ENCODE measurements around the gene TNFRSF25. TPM values are rescaled to one million over a fixed set of nuclear protein-coding genes. Genes with fewer than 3 reads are reported as not detected.

Gene TNFRSF25
- total and polyA plus RNA-seq, 4 donors: 4.9 to 19.8 (median 11.7) TPM

DNA sequence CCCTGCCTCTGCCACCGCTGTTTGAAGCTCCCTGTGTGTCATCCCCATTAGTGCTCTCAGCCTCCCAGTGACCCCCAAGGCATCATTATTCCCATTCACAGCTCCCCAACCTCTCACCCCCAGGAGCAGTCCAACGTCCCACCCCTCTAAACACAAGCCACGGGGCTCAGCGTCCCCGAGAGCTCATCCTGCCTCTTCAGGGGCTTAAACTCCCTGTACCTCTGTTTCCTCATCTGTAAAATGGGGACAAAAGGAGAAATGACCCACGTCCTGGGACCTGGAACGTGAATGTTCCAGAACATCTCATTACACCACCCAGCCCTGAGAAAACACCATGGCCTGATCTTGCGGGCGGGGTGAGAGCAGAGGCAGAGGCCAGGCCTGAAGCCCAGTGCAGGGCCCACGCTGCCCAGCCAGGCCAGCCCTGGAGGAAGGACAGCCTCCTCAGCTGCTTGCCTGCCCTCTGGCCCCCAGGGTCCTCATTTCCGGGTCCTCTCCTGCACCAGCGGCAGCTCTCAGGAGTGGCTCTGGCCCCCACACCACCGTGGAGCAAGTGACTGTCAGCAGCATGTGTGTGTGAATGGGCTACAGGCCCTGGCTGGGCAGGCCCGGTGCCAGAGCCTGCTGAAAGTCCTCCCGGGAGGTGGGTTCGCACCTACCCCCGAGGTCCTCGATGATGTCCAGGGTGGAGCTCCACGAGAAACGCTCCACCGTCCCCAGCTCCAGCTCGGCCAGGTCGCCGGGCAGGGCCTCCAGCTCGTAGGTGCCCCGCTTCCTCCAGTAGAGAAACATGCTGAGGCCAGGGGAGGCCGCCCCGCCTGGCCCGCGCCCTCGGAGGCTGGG, 39.6 kb upstream of the TNFRSF25 start:
- Histone ChIP-seq H3K27me3 (ENCODE audit: control insufficient read depth in 3 of 3, insufficient read depth in 3 of 3, low read length in 2 of 3) (no peaks in the 10 kb centered on the region), H3K4me1 (ENCODE audit: control insufficient read depth in 5 of 5, insufficient read depth in 5 of 5, low read length in 5 of 5) (peaks cover 0 to 15% (median 0%) of the 10 kb centered on the region in 5 donors), H3K4me3 (no peak overlapping the region), H3K9ac (ENCODE audit: insufficient read depth in 1 of 2, low read length in 2 of 2) (no peak overlapping the region), H3K36me3 (ENCODE audit: control insufficient read depth in 4 of 4, insufficient read depth in 4 of 4, low read length in 4 of 4) (no peaks in the 10 kb centered on the region), H3K9me3 (ENCODE audit: control insufficient read depth in 4 of 4, insufficient read depth in 3 of 4, low read length in 3 of 4) (no peaks in the 10 kb centered on the region), H3K27ac (ENCODE audit: low read depth in 1 of 2, low read length in 1 of 2) (no peak overlapping the region)
- ATAC-seq (ENCODE audit: insufficient read depth, low FRiP score): no peak
- TF ChIP-seq CTCF (IDR thresholded peaks at IDR 0.05; ENCODE audit: control extremely low read depth, extremely low read depth): no peak
- no peak for DNase-seq
- WGBS, 2 donors: 88 to 95% methylated on average over 28 to 31 of the region's 31 CpGs

DNA sequence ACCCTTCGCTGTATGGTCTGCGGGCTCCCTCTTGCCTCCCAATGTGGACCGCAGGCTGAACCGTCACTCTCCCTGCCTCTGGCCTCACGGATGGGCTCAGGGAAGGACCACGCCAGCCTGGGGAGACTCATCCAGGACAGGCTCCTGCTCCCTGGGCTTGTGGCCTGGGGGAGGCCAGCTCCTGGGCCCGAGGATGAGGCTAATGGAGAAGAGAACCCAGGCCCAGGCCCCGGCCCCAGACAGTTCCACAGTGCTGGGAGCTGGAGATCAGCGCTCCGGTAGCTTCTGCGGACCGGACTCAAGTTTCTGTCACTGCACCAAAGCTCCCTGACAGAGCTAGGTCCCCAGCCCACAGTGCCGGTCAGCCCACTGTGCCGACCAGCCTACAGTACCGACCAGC, 38.9 kb upstream of the TNFRSF25 start:
- no peaks in the 10 kb centered on the region for H3K27me3 ChIP-seq (ENCODE audit: control insufficient read depth in 3 of 3, insufficient read depth in 3 of 3, low read length in 2 of 3)
- no peaks in the 10 kb centered on the region for H3K36me3 ChIP-seq (ENCODE audit: control insufficient read depth in 4 of 4, insufficient read depth in 4 of 4, low read length in 4 of 4)
- H3K27ac ChIP-seq (ENCODE audit: low read depth in 1 of 2, low read length in 1 of 2): no peak overlapping the region
- H3K9ac ChIP-seq (ENCODE audit: insufficient read depth in 1 of 2, low read length in 2 of 2): no peak overlapping the region
- no peak overlapping the region for H3K4me3 ChIP-seq
- no peaks in the 10 kb centered on the region for H3K9me3 ChIP-seq (ENCODE audit: control insufficient read depth in 4 of 4, insufficient read depth in 3 of 4, low read length in 3 of 4)
- no peak for TF ChIP-seq CTCF (IDR thresholded peaks at IDR 0.05; ENCODE audit: control extremely low read depth, extremely low read depth)
- DNase-seq (no peak), ATAC-seq (ENCODE audit: insufficient read depth, low FRiP score) (no peak)
- H3K4me1 ChIP-seq (ENCODE audit: control insufficient read depth in 5 of 5, insufficient read depth in 5 of 5, low read length in 5 of 5): peaks cover 0 to 15% (median 0%) of the 10 kb centered on the region in 5 donors
- WGBS, 2 donors: 91 to 97% methylated on average over 15 of the region's 15 CpGs

DNA sequence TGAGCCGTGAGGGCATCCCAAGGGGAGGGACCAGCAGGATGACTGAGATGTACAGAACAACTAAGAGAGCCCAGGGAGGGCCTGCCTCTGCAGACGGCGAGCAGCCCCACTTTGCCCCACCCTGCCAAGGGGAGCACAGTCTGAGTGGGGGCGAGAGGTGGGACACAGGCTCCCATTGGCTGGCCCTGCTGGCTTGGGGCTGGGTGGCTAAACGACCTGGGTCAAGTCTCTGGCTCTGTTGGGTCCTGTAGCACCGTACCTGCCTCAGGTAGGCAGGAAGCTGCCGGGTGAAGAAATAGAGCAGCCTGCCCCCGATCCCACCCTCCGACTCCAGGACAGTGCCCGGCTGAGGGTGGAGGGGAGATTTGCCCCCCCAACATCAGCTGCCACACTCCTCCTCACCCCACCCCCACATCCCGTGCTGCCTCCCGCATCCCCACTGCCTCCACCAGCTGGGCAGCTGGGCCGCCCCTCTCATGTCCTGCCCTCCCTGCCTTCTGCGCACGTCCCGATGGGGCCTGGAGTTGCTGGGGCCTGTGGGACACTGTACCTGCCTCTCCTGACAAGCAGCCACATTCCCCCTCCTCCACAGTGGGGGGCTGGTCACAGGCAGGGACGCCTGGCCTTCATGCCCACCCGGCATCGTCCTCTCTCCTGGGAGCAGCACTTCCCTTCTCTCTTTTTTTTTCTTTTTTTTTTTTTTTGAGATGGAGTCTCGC, 38.1 kb upstream of the TNFRSF25 start:
- H3K9ac ChIP-seq (ENCODE audit: insufficient read depth in 1 of 2, low read length in 2 of 2): no peak overlapping the region
- no peaks in the 10 kb centered on the region for H3K27me3 ChIP-seq (ENCODE audit: control insufficient read depth in 3 of 3, insufficient read depth in 3 of 3, low read length in 2 of 3)
- H3K4me3 ChIP-seq: no peak overlapping the region
- H3K9me3 ChIP-seq (ENCODE audit: control insufficient read depth in 4 of 4, insufficient read depth in 3 of 4, low read length in 3 of 4): no peaks in the 10 kb centered on the region
- no peak for ATAC-seq (ENCODE audit: insufficient read depth, low FRiP score)
- no peak for TF ChIP-seq CTCF (IDR thresholded peaks at IDR 0.05; ENCODE audit: control extremely low read depth, extremely low read depth)
- H3K36me3 ChIP-seq (ENCODE audit: control insufficient read depth in 4 of 4, insufficient read depth in 4 of 4, low read length in 4 of 4): no peaks in the 10 kb centered on the region
- 83 to 88% methylated on average over 20 of the region's 20 CpGs for WGBS, 2 donors
- no peak for DNase-seq
- H3K27ac ChIP-seq (ENCODE audit: low read depth in 1 of 2, low read length in 1 of 2): no peak overlapping the region
- peaks cover 0 to 15% (median 0%) of the 10 kb centered on the region in 5 donors for H3K4me1 ChIP-seq (ENCODE audit: control insufficient read depth in 5 of 5, insufficient read depth in 5 of 5, low read length in 5 of 5)
